Right lobe of liver (tissue), 6 donors: ENCODE results near the gene NRAP. TPM values are rescaled to one million over a fixed set of nuclear protein-coding genes. Genes with fewer than 3 reads are reported as not detected.
A peak's percentile ranks its signal among the peaks of the same experiment; 100 is the strongest.

Experiments
- ATAC-seq, 4 donors: fragments of 200-7000 bp; cut with Tn5 transposase; one replicate each; pipeline ENCODE4 v1.9.1; 2020; ENCODE audit warnings: mild to moderate bottlenecking in 4 of 4, moderate library complexity in 4 of 4
- DNase-seq, 3 donors: peaks; one replicate each; pipeline ENCODE4 v3.0.0-alpha.2; 2020
- H3K27ac ChIP-seq, 3 donors: fragments of 200-600 bp; one replicate each; pipeline ENCODE4 v1.8.0; 2022
- H3K27me3 ChIP-seq, 2 donors: fragments of 200-600 bp; one replicate each; pipeline ENCODE4 v1.8.0; 2022
- H3K36me3 ChIP-seq, 4 donors: fragments of 200-600 bp; sonication (generic) in 1 of 4; one replicate each; pipeline versions ENCODE4 v1.5.1 to v1.8.0; 2017 to 2022; ENCODE audit warnings: control low read depth in 1 of 4
- H3K4me1 ChIP-seq, 4 donors: fragments of 200-600 bp; sonication (generic) in 1 of 4; one replicate each; pipeline versions ENCODE4 v1.5.1 to v1.8.0; 2017 to 2022; ENCODE audit warnings: control low read depth in 1 of 4
- H3K4me3 ChIP-seq, 3 donors: fragments of 200-600 bp; one replicate each; pipeline ENCODE4 v1.8.0; 2022
- H3K9me3 ChIP-seq, 4 donors: fragments of 200-600 bp; sonication (generic) in 1 of 4; one replicate each; pipeline versions ENCODE4 v1.5.1 to v1.8.0; 2017 to 2022; ENCODE audit warnings: control low read depth in 1 of 4
- POLR2A ChIP-seq: fragments of 450-650 bp; IDR thresholded peaks from one replicate; pipeline ENCODE4 v1.6.1; 2017; ENCODE audit warnings: antibody characterized with exemption, mild to moderate bottlenecking
- WGBS: methylation state at CpG from one replicate; pipeline ENCODE4 v1.1.6; 2018; ENCODE audit warnings: low coverage, low lambda C conversion rate; ENCODE audit not compliant: insufficient coverage; ENCODE audit errors: missing lambda C conversion rate; 5-methylcytosine and 5-hydroxymethylcytosine counted together
- intact Hi-C, 2 donors: fragments of 100-400 bp; cut with DNase I; formaldehyde crosslinking; loops; one replicate each; pipeline versions ENCODE4 v1.11.2 to v1.14.1; 2022
- total RNA-seq, 6 experiments: library from RNA; depleted of rRNA in 2 of 6; stranded (reverse); fragments of >200 nt in 2 of 6; fragmentation: NEBNext Ultra II Directional in 3 of 6; extraction: Animal tissue kit (Norgen Biotek cat#: 25700) in 3 of 6; gene quantifications; one replicate each; pipeline versions ENCODE4 v1.1.0 to v1.2.4, GENCODE V29; 2016 to 2023
- TF ChIP-seq, protein P1 (sequence below), 4 donors: fragments of 200-600 bp in 3 of 4; fragments of 450-650 bp in 1 of 4; IDR thresholded peaks; one replicate each; pipeline versions ENCODE4 v1.5.1 to v1.8.0; 2016 to 2022; ENCODE audit warnings: antibody characterized with exemption in 4 of 4, mild to moderate bottlenecking in 2 of 4
- donor health status: DM: no; HTN: yes; CAD: no.
- donor health status: DM: no; HTN: no; CAD: no.
- donor health status: DM: no; HTN: no; CAD: no.
- donor health status: DM: no; HTN: yes; CAD: no.
- donor health status: DM: no; HTN: yes; CAD: no.

The NRAP gene
- total RNA-seq, 6 experiments from 2014 or later: 0.07 to 1.9 (median 0.22) TPM; not detected in 1

DNA sequence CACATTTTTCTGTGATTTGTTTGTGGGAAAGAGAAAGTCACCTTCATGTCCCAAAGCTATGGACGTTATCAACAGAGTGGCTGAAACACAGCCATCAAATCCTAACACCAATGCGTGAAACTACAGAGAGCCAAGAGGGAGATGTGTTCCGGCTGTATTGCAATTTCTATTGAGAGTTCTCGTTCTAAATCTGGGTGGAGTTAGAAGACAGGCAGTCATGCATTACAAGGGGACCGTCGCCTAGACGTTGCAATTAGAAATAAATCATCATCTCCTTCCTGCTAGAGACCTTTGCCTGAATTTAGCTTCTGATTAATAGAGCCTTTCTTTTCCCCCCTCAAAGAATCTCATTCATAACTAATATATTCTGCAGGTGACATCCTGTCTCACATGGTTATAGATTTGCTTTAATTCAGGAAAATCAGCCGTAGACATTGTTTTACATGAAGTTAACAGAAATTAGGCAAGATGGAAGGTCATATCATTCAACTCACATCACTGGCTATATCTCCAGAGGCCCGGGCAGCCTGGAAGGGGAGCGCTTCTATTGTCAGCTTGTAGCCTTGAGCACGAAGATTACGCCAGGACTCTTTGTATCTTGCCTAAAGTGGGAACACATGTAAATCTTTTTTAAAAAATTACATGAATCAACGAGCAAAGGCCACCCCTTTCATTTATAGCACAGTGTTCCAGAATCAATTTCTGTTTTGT lies 58.4 kb downstream of the NRAP start:
- H3K9me3 ChIP-seq: no peaks in the 10 kb centered on the region
- no peak overlapping the region for H3K4me3 ChIP-seq
- no peaks in the 10 kb centered on the region for H3K36me3 ChIP-seq
- WGBS: 72% methylated on average over 13 of the region's 13 CpGs
- no peaks in the 10 kb centered on the region for H3K4me1 ChIP-seq
- H3K27me3 ChIP-seq: no peaks in the 10 kb centered on the region
- intact Hi-C loops: no loop called here
- no peak overlapping the region for H3K27ac ChIP-seq
- no peak for TF ChIP-seq POLR2A
- TF ChIP-seq, protein P1, sequence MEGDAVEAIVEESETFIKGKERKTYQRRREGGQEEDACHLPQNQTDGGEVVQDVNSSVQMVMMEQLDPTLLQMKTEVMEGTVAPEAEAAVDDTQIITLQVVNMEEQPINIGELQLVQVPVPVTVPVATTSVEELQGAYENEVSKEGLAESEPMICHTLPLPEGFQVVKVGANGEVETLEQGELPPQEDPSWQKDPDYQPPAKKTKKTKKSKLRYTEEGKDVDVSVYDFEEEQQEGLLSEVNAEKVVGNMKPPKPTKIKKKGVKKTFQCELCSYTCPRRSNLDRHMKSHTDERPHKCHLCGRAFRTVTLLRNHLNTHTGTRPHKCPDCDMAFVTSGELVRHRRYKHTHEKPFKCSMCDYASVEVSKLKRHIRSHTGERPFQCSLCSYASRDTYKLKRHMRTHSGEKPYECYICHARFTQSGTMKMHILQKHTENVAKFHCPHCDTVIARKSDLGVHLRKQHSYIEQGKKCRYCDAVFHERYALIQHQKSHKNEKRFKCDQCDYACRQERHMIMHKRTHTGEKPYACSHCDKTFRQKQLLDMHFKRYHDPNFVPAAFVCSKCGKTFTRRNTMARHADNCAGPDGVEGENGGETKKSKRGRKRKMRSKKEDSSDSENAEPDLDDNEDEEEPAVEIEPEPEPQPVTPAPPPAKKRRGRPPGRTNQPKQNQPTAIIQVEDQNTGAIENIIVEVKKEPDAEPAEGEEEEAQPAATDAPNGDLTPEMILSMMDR (IDR thresholded peaks at IDR 0.05): no peak
- ATAC-seq (no peak), DNase-seq (no peak)

DNA sequence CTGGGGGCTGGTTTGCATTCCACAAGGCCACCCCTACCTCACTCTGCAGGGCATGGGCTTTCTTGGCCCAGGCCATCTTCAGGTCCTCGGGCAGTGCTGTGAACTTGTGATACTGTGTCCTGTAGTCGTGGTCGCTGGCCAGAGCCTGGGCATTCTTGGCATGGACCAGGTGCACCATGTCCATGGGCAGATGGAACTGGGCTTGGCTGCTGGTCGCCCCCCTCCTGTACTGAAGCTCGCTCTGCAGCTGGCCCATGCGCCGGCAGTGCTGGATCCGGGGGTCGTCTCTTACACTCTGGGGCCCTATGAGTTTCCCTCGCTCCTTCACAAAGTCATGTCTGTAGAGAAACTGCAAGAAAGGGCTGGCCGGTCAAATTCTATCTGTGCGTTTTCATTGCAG lies 59.3 kb downstream of the NRAP start:
- Histone ChIP-seq H3K27me3 (no peaks in the 10 kb centered on the region), H3K4me1 (no peaks in the 10 kb centered on the region), H3K4me3 (no peak overlapping the region), H3K36me3 (no peaks in the 10 kb centered on the region), H3K27ac (no peak overlapping the region), H3K9me3 (no peaks in the 10 kb centered on the region)
- ATAC-seq: no peak
- intact Hi-C loops: no loop called here
- DNase-seq: no peak
- WGBS: 100% methylated on average over 2 of the region's 12 CpGs
- TF ChIP-seq, protein P1 (IDR thresholded peaks at IDR 0.05): no peak
- TF ChIP-seq POLR2A: no peak

DNA sequence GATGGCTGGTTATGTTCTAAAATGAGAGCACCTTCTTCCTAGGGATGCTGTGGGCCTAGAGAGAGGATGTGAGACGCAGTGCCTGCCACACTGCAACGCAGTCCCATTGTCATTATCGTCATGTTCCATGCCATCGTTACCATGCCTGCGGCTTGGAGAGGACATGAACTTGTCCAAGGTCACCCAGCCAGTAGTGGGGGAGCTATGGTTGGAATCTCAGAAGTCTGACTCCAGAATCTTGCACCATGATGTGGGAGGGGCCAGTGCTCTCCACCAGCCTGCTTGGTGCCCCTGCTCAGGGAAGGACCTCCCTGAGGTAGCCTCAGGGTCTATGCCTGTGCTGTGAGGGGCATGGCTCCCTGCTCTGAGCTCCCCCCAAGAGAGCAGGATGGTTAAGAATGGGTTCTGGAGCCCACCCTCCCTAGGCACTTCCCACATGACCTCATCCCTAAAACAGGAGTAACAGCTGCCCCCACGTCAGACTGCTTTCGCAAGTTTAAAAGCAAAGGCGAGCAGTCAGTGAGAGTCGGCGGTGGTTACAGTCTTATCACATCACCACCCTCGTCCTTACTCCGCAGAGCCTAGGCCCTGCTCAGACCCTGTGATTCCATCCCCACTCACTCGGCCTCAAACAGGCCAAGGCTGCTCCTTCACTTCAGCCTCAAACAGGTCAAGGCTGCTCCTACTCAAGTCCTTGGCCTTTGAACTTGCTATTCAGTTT lies 60.6 kb downstream of the NRAP start:
- intact Hi-C loops: no loop called here
- TF ChIP-seq, protein P1 (IDR thresholded peaks at IDR 0.05): no peak
- TF ChIP-seq POLR2A: no peak
- H3K4me1 ChIP-seq: no peaks in the 10 kb centered on the region
- ATAC-seq: peak in 1 of 4 donors; percentile 39
- H3K36me3 ChIP-seq: no peaks in the 10 kb centered on the region
- no peak for DNase-seq
- WGBS: 30% methylated on average over 2 of the region's 13 CpGs
- no peaks in the 10 kb centered on the region for H3K9me3 ChIP-seq
- H3K4me3 ChIP-seq: no peak overlapping the region
- no peaks in the 10 kb centered on the region for H3K27me3 ChIP-seq
- no peak overlapping the region for H3K27ac ChIP-seq

DNA sequence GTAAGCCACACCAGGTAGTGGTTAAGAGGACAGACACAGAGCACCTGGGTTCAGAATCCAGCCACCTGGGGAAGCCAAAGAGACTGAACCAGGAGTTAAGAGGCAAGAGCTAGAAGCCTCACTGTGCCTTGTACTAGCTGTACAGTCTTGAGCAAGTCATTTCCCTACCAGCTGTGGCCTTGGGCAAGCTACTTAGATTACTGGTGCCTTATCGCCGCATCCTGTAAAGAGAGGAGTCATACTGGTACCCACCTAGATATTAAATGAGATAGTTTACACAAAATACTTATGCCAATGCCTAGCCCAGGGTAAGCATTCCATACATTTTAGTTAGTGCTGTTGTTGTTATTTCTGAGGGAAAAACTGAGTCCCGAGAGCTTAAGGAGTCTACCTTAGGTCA lies 63.3 kb downstream of the NRAP start:
- no peak for ATAC-seq
- no peak for DNase-seq
- Histone ChIP-seq H3K27ac (no peak overlapping the region), H3K4me1 (no peaks in the 10 kb centered on the region), H3K36me3 (no peaks in the 10 kb centered on the region), H3K4me3 (no peak overlapping the region), H3K9me3 (no peaks in the 10 kb centered on the region), H3K27me3 (no peaks in the 10 kb centered on the region)
- TF ChIP-seq, protein P1 (IDR thresholded peaks at IDR 0.05): no peak
- no peak for TF ChIP-seq POLR2A
- WGBS: no CpG with 5 or more reads among the region's 3 CpGs
- intact Hi-C loops: no loop called here
